Caki2 (cell line): ENCODE results near the gene DAB1. TPM values are rescaled to one million over a fixed set of nuclear protein-coding genes. Genes with fewer than 3 reads are reported as not detected.

Source experiments
- DNase-seq: peaks from one replicate; pipeline ENCODE4 v3.0.0-alpha.2; 2015; ENCODE audit warnings: low read depth
- in situ Hi-C: cut with HindIII; loops from 2 replicates; pipeline ENCODE4 v1.10.0; 2016; ENCODE audit warnings: low sequenced_read_pairs, low pct_unique_long_range_greater_than_20kb, mixed read lengths
- total RNA-seq: library from RNA; depleted of rRNA; stranded (reverse); fragments of >200 nt; shearing (Covaris generic); gene quantifications from 2 replicates; pipeline ENCODE4 v1.2.3, GENCODE V29; 2014; ENCODE audit warnings: low replicate concordance

The DAB1 gene
- total RNA-seq, 1 experiment from 2014 or later: not detected

DNA sequence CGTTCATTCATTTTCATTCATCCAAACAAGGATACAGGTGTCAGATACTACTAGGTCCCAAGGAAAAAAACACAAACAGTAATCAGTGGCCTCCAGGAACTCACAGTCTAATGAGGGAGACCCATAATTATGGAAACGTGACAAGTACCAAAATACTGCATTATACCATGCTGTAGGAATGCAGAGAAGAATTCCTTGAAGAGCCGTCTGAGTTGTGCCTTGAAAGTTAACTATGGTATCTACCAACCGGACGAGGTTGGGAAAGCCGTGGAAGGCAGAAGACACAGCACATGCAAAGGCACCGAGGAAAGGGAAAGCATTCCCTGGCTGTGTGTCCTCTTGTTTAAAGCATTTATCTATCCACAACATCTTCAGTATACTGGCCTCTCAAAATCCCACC is 206.0 kb downstream of the DAB1 start:
- in situ Hi-C loops: no loop called here

DNA sequence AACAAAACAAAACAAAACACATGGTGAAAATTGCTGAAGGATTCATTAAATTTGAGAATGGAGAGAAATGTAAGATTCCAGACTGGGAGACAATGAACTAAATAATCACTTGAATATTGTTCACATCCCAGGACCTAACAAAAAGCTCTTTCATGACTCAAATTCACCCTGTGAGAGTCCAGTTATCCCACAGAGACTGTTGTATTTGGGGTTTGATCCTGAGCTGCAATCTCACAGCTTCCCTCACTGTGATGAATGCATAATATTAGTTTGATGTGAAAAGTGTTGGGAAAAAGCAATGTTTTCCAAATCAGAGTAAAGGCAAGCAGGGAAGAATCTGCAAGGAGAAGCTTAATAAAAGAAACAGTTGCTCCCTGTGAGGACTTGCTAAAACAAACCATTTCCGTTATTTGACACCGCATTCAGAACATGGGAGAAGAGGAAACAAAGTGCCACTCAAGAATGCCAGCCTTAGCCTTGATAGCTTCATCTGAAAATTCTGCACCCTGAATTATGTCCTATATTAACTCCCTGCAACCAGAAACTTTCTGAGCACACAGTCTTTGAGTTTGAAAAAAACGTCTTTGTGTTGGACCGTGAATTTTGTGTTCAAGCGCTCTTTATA is 208.8 kb downstream of the DAB1 start:
- DNase-seq: no peak
- in situ Hi-C loops: no loop called here

More for the DNA sequence above, 206.0 kb downstream of the DAB1 start:
- no peak for DNase-seq

DNA sequence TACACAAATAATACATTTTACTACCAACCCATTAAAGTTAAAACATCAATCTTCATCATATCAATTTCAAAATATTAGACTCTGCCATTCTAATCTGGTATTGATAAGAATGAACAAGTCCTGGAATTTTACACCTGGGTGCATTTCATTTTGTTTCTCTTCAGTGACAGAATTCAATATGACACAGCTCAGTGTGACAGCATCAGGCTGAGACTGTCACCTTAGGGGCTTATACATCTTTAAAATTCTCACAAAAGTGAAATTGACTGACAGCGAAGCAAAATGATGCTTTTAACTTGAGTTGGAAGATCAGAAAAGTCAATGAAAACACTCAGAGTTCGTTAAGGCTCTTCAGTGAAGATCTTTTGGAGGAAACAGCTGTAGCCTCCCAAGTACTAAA is 213.0 kb downstream of the DAB1 start:
- DNase-seq: no peak
- in situ Hi-C loops: no loop called here

DNA sequence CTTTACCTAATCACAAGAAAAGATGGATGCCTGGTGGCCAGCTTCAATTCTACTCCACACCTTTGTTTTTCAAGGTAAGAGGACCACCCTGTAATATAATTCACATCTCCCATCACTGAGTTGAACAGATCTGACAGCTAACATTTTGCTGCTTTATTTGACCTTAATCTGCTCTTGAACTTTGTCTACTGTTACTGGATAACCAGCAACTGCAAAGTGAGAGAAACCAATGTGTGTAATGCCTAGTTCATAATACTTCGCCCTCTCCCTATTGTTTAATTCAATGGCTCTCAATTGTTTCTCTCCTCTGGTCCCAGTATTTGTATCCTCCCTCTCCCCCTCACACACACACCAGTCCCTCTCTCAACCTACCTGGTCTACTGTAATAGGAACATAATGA is 214.4 kb downstream of the DAB1 start:
- in situ Hi-C loops: no loop called here
- DNase-seq: no peak

DNA sequence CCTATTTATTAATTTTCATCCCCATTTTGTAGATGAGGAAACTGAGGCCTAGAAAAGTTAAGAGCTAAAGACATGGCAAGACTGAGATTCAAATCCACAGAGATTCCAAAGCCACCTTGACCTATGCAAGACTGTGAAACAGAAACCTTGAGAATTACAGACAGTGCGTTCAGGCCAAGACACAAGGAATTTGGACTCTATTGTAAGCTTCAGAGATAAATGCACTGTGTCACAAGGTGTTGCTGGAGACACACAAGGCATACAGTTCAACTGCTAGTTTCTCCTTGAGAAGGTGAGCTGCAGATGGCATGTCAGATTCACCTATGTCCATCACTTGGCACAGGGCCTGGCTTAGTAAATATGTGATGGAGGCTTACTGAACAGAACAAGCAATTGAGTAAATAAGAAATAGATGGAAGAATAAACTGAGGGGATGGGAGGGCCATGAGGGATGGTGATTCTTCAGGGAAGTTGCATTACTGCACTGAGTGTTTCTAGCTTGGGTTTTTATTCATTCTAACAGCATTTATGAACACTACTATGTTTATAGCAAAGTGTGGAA is 215.0 kb downstream of the DAB1 start:
- in situ Hi-C loops: no loop called here

DNA sequence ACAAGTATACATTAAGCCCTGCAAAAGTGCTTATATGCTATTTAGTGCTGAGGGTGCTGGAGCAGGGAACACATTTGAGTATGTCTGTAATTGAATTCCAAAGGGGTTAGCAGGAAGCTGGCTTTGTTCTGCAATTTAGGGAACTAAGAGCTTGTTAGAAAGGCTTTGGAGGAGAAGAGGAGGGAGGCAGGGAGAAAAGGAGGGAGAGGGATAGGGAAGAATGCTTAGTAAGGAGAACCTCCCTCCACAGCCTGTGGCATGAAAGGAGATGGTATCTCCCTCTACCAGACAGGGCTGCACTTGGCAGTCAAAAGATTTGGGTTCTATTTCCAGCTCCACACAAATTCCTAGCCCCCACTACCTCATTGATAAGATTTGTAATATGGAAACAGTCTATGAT is 217.8 kb downstream of the DAB1 start:
- in situ Hi-C loops: no loop called here
- no peak for DNase-seq

More for the DNA sequence above, 215.0 kb downstream of the DAB1 start:
- DNase-seq: no peak

DNA sequence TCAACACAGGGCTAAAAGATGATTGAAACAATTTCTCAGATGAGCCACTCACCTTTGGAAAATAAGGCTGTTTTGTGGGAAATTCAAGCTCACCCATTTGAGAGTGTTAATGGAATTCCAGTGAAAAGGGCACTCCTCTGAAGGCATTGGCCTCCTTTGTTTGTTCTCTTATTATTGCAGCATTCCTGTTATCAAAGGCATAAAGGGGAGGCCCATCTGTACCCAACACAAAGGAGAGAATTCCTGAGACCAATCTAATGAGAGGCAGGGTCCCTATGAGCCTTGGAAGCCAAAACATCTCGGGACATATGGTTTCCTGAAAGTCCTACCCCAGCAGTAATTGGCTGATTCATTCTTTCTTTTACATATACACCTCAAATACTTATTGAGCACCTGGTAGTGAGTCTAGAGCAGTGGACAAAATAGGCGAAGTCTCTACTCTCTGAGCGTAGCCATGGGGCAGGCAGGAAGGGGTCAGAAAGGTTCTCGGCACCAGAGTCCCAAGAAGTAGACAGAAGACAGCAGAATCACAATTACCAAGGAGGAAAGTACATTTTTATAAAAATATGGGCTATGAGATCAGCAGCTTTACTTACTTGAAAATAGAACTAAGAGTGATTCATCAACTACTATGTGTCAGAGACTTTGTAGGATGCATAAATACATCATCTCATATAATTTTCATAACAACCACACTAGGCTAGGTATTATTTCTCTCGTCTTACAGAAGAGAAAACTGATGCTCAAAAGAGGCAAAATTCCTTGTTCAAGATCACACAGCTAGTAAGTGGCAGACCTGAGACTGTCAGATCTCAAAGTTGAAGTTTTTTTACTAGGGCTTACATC is 218.7 kb downstream of the DAB1 start:
- in situ Hi-C loops: no loop called here
- no peak for DNase-seq

DNA sequence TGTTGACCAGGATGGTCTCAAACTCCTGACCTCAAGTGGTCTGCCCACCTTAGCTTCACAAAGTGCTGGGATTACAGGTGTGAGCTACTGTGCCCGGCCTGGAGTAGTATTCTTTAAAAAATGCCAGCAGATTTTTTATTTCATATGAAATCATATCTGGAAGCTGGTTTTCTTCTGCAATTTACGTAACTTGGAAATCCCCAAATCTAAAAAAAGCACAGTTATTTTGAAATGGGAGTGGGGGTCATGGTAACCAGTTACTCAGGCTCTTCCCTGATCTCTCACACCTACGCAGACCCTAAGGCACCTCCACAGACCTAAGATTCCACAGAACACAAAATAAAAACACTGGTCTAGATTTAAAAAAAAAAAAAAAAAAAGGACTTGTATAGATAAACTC is 219.8 kb downstream of the DAB1 start:
- no peak for DNase-seq
- in situ Hi-C loops: no loop called here

DNA sequence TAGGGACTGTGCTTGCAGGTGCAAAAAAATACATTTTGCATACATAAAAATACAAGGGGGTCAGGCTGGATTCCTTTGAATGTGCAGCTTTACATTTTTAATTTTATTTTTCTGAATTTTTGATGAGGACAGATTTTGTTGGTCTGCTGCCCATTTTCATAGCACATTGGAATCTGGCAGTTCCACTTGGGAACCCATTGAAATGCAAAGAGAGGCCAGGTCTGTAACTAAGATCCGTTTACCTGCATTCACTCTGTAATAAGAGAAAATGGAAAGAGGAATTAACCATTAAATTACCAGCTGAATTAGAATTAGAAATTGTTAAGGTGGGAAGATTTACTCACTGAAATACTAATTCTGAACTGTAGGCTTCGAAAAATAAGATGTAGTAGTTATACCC is 221.6 kb downstream of the DAB1 start:
- no peak for DNase-seq
- in situ Hi-C loops: no loop called here

DNA sequence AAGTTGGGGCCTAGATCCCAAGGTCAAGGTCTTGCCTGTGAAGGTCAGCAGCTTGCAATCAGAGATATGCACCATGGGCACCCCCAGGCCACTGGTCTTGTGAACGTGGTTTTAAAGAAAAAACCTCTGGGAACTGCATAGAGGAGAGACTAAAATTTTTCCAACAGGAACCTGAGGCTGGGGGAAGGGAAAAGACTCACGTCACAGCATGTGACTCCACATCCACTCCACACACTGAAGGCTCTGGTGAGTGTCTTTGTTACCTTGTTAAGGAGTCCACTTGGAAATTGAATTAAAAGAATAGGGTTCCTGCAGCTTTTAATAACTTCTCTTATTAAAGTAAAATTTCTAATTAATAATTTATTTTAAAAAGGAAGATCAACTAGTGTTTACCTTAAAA is 224.9 kb downstream of the DAB1 start:
- in situ Hi-C loops: no loop called here
- no peak for DNase-seq

DNA sequence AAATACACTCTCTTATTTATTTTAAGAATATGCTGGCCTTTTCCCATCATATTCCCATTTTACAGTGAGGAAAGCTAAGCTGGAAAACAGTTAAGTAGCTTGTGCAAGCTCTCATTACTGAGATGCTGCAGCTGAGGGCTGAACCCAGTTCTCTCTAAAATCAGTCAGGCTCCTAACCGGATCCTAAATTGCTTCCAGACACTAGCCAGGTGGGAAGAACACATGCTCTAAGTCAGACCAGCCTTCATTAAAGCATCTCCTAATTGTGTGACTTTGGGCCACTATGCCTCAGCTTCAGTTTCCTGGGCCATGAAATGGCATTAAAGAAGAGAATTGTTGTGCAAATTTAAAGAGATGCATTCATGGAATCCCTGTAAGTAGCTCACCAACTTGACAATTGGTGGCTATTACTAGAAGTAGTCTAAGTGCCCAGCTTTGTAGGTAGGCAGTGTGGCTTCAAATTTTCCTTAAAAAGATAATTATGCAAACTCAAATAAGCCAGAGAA is 228.4 kb downstream of the DAB1 start:
- DNase-seq: no peak
- in situ Hi-C loops: no loop called here

DNA sequence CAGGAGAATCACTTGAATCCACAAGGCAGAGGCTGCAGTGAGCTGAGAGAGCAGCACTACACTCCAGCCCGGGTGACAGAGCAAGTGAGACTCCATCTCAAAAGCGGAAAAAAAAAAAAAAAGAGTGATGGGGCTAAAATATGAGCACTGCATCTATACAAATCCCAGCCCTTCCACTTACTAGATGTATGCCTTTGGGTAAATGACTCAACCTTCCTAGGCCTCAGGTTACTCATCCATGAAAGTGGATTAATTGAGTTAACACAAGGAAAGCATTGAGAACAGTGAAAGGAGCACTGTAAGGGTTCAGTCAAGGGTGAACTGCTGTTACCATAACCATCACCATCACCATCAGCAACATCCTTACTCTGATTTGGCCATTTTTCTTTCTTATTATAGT is 231.6 kb downstream of the DAB1 start:
- DNase-seq: peak; percentile 56

DNA sequence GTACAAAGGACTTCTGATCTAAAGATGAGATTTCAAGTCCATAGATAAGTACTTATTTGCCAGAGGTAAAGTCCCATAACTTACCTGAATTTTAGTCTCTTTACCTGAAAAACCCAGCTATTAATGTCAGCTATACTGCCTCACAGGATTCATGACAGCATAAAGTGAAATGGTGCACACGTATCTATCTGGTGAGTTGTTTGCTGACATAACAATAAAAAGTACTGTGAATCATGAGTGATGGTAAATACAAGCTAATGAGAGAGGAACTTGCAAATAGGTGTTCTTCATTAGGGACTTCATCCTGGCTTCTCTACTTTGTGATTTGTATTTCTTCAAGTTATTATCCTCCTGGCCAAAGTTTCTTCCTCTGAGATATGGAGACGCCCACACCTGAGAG is 233.0 kb downstream of the DAB1 start:
- DNase-seq: no peak
- in situ Hi-C loops: no loop called here

More for the DNA sequence above, 231.6 kb downstream of the DAB1 start:
- in situ Hi-C loops: no loop called here

DNA sequence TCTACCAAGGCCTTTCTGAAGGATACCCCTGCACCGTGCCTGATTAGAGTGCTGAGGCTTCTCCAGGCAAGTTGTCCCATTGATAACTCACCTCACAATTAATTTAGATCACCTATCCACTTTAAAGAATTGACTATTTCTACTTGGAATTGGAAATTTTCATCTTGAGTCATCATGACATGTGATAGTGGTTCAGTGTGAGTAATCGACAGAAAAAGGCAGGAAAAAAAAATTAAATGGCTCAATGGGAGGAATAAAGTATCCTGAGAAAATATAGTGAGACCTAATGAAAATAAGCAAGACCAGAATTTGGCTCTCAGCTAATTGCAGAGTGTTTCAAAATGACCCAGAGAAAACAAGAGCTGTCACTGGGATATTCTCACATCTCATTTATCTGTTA is 235.7 kb downstream of the DAB1 start:
- in situ Hi-C loops: no loop called here
- DNase-seq: peak; percentile 19

DNA sequence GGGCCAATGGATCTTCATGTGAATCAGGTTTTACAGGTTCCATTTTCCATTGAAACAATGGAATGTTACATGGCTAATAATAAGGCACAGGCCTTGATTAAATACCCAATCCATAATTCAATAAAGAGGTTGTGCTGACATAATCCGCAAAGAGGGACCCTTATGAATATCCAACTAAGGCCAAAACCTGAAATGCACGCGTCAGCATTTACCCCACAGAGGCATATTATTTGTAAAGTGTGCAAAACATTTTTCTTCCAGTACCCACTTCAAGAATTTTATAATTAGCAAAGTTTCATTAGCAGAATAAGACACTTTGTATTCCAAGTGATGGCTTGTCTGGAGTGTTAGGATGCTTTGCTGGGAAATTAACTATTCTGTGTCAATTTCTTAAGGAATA is 237.4 kb downstream of the DAB1 start:
- in situ Hi-C loops: no loop called here
- no peak for DNase-seq

DNA sequence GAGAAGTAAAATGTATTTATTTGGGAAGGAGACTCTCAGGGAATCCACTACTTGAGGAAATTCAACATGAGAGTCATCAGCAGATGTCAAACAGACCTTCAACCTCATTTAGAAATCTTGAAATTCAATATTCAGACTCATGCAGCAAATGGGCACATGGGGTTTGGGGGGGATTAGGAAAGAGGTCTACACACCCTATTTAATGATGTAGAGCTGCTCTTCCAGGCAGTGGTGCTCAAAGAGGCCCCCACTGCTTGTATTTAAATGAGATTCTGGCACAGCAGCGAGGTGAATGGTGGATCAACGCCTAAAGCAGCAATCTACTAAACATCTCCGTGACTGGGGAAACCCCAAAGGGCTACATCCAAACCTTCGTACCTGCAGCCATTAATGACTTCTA is 244.9 kb downstream of the DAB1 start:
- in situ Hi-C loops: no loop called here
- no peak for DNase-seq

DNA sequence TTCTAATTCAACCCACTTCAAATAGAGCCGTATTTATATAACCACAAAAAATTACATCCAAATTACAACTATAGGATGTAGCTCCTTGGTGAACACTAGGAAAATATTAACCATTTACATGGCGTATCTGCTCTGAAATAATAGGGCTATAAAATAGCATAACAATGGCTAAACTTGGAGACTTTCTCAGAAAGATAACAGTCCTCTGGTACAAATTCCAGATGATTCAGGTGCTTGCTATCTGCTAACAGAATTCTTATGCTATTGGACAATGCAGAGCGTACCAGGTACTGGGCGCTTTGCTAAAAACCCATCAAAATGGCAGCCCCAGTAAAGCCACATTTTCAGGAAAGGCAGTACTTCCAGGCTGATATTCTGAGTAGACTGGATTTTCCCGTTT is 248.4 kb downstream of the DAB1 start:
- DNase-seq: no peak
- in situ Hi-C loops: no loop called here

DNA sequence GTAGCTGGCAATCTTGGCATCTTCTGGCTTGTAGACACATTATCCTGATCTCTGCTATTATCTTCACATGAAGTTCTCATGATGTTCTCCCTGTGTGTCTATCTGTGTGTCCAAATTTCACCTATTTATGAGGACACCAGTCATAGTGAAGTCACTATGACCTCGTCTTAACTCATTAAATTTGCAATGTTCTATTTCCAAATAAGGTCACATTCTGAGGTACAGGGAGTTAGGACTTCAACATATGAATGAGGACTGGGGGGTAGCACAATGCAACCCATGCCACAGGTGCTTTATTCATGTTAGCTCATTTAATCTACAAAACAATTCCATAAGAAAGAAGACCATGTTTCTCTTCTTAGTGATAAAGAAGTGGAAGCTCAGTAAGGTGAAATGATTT is 251.8 kb downstream of the DAB1 start:
- in situ Hi-C loops: no loop called here
- DNase-seq: no peak

DNA sequence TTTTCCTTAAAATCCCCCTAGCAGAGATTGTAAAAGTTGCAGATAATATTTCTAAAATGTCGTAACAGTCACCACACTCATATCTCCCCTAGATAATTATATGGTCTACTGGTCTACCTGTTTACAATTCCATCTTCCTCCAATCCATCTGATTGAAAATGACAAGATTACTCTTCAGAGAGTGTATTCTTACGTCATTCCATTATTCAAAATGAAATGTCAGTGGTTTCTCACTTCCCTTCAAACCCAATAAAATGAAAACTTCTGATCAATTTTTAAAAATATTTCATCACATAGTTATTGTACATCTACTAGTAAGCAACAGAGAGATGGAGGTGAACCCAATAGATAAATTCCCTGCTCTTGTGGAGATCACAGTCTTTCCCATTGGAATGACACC is 255.9 kb downstream of the DAB1 start:
- in situ Hi-C loops: no loop called here
- DNase-seq: no peak
